GM19023 (cell line): ENCODE data around the gene RALGPS1.

Experiments
- ATAC-seq: cut with Tn5 transposase; IDR thresholded peaks from one replicate; pipeline ENCODE4 v1.9.1; 2021; ENCODE audit warnings: mild to moderate bottlenecking, moderate library complexity; ENCODE audit not compliant: unreplicated experiment

Gene RALGPS1

GRCh38 chr9:127050152-127050551 is 135.6 kb downstream of the RALGPS1 start:
- ATAC-seq: no peak

GRCh38 chr9:127050591-127051001 is 136.0 kb downstream of the RALGPS1 start:
- no peak for ATAC-seq

GRCh38 chr9:127051881-127052595 is 137.5 kb downstream of the RALGPS1 start:
- no peak for ATAC-seq

- no peak for ATAC-seq
These were observed 138.7 kb downstream of the RALGPS1 start for GRCh38 chr9:127053057-127053821.

GRCh38 chr9:127053960-127054359 is 139.4 kb downstream of the RALGPS1 start:
- ATAC-seq: no peak

GRCh38 chr9:127055745-127056402 is 141.3 kb downstream of the RALGPS1 start:
- ATAC-seq: no peak

- no peak for ATAC-seq
These were observed 141.9 kb downstream of the RALGPS1 start for GRCh38 chr9:127056446-127056845.

GRCh38 chr9:127058011-127058644 is 143.5 kb downstream of the RALGPS1 start:
- no peak for ATAC-seq

- ATAC-seq: no peak
These were observed 144.1 kb downstream of the RALGPS1 start for GRCh38 chr9:127058645-127059021.

GRCh38 chr9:127059030-127059429 is 144.4 kb downstream of the RALGPS1 start:
- ATAC-seq: no peak

GRCh38 chr9:127059765-127060361 is 145.3 kb downstream of the RALGPS1 start:
- ATAC-seq: no peak

GRCh38 chr9:127061411-127061810 is 146.8 kb downstream of the RALGPS1 start:
- no peak for ATAC-seq

GRCh38 chr9:127064335-127064734 is 149.8 kb downstream of the RALGPS1 start:
- ATAC-seq: no peak

- ATAC-seq: no peak
These were observed 151.0 kb downstream of the RALGPS1 start for GRCh38 chr9:127065592-127065991.

GRCh38 chr9:127066060-127066850 is 151.7 kb downstream of the RALGPS1 start:
- ATAC-seq: no peak

GRCh38 chr9:127066851-127067136 is 152.2 kb downstream of the RALGPS1 start:
- ATAC-seq: no peak

- no peak for ATAC-seq
These were observed 153.1 kb downstream of the RALGPS1 start for GRCh38 chr9:127067603-127068220.

GRCh38 chr9:127074561-127075548 is 160.3 kb downstream of the RALGPS1 start:
- no peak for ATAC-seq
